Measurements from ENCODE around the gene IAH1. TPM values are rescaled to one million over a fixed set of nuclear protein-coding genes. Genes with fewer than 3 reads are reported as not detected.

Gene IAH1
- total and polyA plus RNA-seq, 4 donors: 19.2 to 62.1 (median 27.0) TPM

DNA sequence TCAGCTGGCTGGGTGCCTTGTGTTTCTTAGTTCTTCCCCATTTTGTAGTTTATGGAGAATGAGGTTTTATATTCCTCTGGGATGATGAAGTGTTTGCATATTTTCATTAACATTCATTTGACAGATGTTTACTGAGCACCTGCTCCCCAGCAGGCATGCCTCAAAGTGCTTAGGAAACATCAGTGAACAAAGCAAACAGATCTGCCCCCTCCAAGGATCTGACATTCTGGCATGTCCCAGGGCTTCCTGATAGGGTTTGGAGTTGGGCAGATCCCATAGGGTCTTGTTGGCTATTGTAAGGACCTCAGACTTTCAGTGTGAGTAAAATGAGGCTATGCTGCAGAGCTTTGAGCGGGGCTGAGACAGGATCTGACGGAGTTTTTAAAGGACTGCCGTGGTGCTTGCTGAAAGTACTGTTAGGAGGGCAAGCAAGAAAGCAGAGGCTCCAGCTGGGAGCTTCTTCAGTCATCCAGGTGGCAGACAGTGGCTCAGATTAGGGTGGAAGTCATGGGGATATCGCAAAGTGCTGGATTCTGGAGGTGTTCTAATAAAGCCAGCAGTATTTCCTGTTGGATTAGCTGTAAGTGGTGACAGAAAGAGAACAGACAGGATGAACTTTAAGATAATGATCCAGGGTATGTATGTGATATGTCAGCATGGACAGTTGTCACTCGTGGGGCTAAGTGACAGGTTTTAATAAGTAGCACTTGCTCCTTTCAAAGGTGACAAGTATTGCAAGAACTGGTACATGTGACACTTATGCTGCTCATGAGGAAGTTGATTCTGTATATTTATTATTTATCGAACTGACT, 11.3 kb upstream of the IAH1 start:
- H3K4me3 ChIP-seq (ENCODE audit: low read depth in 1 of 3, low read length in 3 of 3): no peak overlapping the region
- 93% methylated on average over 6 of the region's 6 CpGs for WGBS
- H3K4me1 ChIP-seq (ENCODE audit: control insufficient read depth in 4 of 4, insufficient read depth in 4 of 4, low read length in 3 of 4): no peaks in the 10 kb centered on the region
- no peaks in the 10 kb centered on the region for H3K9me3 ChIP-seq (ENCODE audit: control insufficient read depth in 4 of 4, low read length in 3 of 4)
- H3K27me3 ChIP-seq (ENCODE audit: control insufficient read depth in 4 of 4, insufficient read depth in 4 of 4, low read length in 3 of 4): no peaks in the 10 kb centered on the region
- H3K9ac ChIP-seq (ENCODE audit: low read depth in 1 of 2, low read length in 2 of 2): no peak overlapping the region
- TF ChIP-seq FOXA2 (IDR thresholded peaks at IDR 0.05) (no peak), FOXA1 (IDR thresholded peaks at IDR 0.05) (no peak), JUND (IDR thresholded peaks at IDR 0.05) (no peak), EGR1 (IDR thresholded peaks at IDR 0.05; ENCODE audit: low read depth in 2 of 2) (no peak), HNF4G (IDR thresholded peaks at IDR 0.05) (no peak), GABPA (IDR thresholded peaks at IDR 0.05 in 1 of 2, conservative IDR thresholded peaks at IDR 0.05 in 1 of 2) (no peak), HNF4A (conservative IDR thresholded peaks at IDR 0.05) (no peak), RXRA (IDR thresholded peaks at IDR 0.05) (no peak)
- no peak for DNase-seq (ENCODE audit: low spot score)
- no peak overlapping the region for H3K27ac ChIP-seq (ENCODE audit: low read depth in 1 of 2, low read length in 2 of 2)
- H3K36me3 ChIP-seq (ENCODE audit: control insufficient read depth in 4 of 4, insufficient read depth in 3 of 4, low read depth in 1 of 4, low read length in 3 of 4): peaks cover 4 to 22% (median 11%) of the 10 kb centered on the region in 4 donors

DNA sequence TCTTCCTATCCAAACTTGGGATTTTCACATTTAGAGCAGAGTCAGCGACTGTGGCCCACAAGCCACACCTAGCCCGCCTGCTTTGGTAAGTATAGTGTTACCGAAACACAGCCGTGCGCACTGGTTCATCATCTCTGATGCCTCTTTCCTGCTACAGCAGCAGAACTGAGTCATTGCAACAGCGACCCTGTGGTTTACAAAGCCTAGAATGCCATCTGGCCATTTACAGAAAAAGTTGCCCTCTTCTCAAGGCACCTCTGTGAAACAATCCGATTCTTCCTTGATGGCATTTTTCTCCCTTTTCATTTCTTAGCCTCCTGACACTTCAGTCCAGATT, 10.7 kb upstream of the IAH1 start:
- peaks cover 6 to 22% (median 11%) of the 10 kb centered on the region in 4 donors for H3K36me3 ChIP-seq (ENCODE audit: control insufficient read depth in 4 of 4, insufficient read depth in 3 of 4, low read depth in 1 of 4, low read length in 3 of 4)
- DNase-seq (ENCODE audit: low spot score): no peak
- H3K4me1 ChIP-seq (ENCODE audit: control insufficient read depth in 4 of 4, insufficient read depth in 4 of 4, low read length in 3 of 4): no peaks in the 10 kb centered on the region
- H3K9ac ChIP-seq (ENCODE audit: low read depth in 1 of 2, low read length in 2 of 2): no peak overlapping the region
- TF ChIP-seq GABPA (IDR thresholded peaks at IDR 0.05 in 1 of 2, conservative IDR thresholded peaks at IDR 0.05 in 1 of 2) (no peak), FOXA1 (IDR thresholded peaks at IDR 0.05) (no peak), SP1 (IDR thresholded peaks at IDR 0.05) (no peak), NR2F2 (IDR thresholded peaks at IDR 0.05) (no peak), HNF4G (IDR thresholded peaks at IDR 0.05) (no peak), RXRA (IDR thresholded peaks at IDR 0.05) (no peak), FOXA2 (IDR thresholded peaks at IDR 0.05) (no peak), YY1 (IDR thresholded peaks at IDR 0.05) (no peak), EGR1 (IDR thresholded peaks at IDR 0.05; ENCODE audit: low read depth in 2 of 2) (no peak), RAD21 (IDR thresholded peaks at IDR 0.05) (no peak), TAF1 (conservative IDR thresholded peaks at IDR 0.05) (no peak), JUND (IDR thresholded peaks at IDR 0.05) (no peak), HNF4A (conservative IDR thresholded peaks at IDR 0.05) (no peak)
- TF ChIP-seq, protein P1, sequence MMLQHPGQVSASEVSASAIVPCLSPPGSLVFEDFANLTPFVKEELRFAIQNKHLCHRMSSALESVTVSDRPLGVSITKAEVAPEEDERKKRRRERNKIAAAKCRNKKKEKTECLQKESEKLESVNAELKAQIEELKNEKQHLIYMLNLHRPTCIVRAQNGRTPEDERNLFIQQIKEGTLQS (IDR thresholded peaks at IDR 0.05): no peak
- TF ChIP-seq, protein P2, sequence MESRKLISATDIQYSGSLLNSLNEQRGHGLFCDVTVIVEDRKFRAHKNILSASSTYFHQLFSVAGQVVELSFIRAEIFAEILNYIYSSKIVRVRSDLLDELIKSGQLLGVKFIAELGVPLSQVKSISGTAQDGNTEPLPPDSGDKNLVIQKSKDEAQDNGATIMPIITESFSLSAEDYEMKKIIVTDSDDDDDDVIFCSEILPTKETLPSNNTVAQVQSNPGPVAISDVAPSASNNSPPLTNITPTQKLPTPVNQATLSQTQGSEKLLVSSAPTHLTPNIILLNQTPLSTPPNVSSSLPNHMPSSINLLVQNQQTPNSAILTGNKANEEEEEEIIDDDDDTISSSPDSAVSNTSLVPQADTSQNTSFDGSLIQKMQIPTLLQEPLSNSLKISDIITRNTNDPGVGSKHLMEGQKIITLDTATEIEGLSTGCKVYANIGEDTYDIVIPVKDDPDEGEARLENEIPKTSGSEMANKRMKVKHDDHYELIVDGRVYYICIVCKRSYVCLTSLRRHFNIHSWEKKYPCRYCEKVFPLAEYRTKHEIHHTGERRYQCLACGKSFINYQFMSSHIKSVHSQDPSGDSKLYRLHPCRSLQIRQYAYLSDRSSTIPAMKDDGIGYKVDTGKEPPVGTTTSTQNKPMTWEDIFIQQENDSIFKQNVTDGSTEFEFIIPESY (IDR thresholded peaks at IDR 0.05): no peak
- TF ChIP-seq, protein P3, sequence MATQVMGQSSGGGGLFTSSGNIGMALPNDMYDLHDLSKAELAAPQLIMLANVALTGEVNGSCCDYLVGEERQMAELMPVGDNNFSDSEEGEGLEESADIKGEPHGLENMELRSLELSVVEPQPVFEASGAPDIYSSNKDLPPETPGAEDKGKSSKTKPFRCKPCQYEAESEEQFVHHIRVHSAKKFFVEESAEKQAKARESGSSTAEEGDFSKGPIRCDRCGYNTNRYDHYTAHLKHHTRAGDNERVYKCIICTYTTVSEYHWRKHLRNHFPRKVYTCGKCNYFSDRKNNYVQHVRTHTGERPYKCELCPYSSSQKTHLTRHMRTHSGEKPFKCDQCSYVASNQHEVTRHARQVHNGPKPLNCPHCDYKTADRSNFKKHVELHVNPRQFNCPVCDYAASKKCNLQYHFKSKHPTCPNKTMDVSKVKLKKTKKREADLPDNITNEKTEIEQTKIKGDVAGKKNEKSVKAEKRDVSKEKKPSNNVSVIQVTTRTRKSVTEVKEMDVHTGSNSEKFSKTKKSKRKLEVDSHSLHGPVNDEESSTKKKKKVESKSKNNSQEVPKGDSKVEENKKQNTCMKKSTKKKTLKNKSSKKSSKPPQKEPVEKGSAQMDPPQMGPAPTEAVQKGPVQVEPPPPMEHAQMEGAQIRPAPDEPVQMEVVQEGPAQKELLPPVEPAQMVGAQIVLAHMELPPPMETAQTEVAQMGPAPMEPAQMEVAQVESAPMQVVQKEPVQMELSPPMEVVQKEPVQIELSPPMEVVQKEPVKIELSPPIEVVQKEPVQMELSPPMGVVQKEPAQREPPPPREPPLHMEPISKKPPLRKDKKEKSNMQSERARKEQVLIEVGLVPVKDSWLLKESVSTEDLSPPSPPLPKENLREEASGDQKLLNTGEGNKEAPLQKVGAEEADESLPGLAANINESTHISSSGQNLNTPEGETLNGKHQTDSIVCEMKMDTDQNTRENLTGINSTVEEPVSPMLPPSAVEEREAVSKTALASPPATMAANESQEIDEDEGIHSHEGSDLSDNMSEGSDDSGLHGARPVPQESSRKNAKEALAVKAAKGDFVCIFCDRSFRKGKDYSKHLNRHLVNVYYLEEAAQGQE (IDR thresholded peaks at IDR 0.05): no peak
- TF ChIP-seq, protein P4, sequence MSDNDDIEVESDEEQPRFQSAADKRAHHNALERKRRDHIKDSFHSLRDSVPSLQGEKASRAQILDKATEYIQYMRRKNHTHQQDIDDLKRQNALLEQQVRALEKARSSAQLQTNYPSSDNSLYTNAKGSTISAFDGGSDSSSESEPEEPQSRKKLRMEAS (IDR thresholded peaks at IDR 0.05): no peak
- TF ChIP-seq, protein P5, sequence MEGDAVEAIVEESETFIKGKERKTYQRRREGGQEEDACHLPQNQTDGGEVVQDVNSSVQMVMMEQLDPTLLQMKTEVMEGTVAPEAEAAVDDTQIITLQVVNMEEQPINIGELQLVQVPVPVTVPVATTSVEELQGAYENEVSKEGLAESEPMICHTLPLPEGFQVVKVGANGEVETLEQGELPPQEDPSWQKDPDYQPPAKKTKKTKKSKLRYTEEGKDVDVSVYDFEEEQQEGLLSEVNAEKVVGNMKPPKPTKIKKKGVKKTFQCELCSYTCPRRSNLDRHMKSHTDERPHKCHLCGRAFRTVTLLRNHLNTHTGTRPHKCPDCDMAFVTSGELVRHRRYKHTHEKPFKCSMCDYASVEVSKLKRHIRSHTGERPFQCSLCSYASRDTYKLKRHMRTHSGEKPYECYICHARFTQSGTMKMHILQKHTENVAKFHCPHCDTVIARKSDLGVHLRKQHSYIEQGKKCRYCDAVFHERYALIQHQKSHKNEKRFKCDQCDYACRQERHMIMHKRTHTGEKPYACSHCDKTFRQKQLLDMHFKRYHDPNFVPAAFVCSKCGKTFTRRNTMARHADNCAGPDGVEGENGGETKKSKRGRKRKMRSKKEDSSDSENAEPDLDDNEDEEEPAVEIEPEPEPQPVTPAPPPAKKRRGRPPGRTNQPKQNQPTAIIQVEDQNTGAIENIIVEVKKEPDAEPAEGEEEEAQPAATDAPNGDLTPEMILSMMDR (IDR thresholded peaks at IDR 0.05; ENCODE audit: low read depth, low read length, missing input control): no peak
- no peaks in the 10 kb centered on the region for H3K27me3 ChIP-seq (ENCODE audit: control insufficient read depth in 4 of 4, insufficient read depth in 4 of 4, low read length in 3 of 4)
- H3K4me3 ChIP-seq (ENCODE audit: low read depth in 1 of 3, low read length in 3 of 3): no peak overlapping the region
- no peak overlapping the region for H3K27ac ChIP-seq (ENCODE audit: low read depth in 1 of 2, low read length in 2 of 2)
- no peaks in the 10 kb centered on the region for H3K9me3 ChIP-seq (ENCODE audit: control insufficient read depth in 4 of 4, low read length in 3 of 4)
- WGBS: 81% methylated on average over 7 of the region's 7 CpGs

Data from liver (tissue), 9 donors.